HepG2 (cell line): Measurements from ENCODE around the gene HDAC5. TPM values are rescaled to one million over a fixed set of nuclear protein-coding genes. Genes with fewer than 3 reads are reported as not detected.

Source experiments
- CENPBD1 ChIP-seq: sonication (generic); formaldehyde crosslinking; IDR thresholded peaks from 2 replicates; pipeline ENCODE4 v1.8.0; 2022; ENCODE audit warnings: missing genetic modification reagents, low read depth, mild to moderate bottlenecking, borderline replicate concordance
- GATA4 ChIP-seq: sonication (generic); IDR thresholded peaks from 2 replicates; pipeline ENCODE4 v1.6.1; 2016; ENCODE audit warnings: antibody characterized with exemption, low read depth, borderline replicate concordance
- KMT2A ChIP-seq: sonication (generic); formaldehyde crosslinking; IDR thresholded peaks from 2 replicates; pipeline ENCODE4 v1.4.0; 2020; ENCODE audit warnings: missing genetic modification reagents
- MAZ ChIP-seq, 2 experiments: sonication (generic) in 1 of 2; formaldehyde crosslinking in 1 of 2; IDR thresholded peaks; 2 replicates each; pipeline versions ENCODE4 v1.5.0 to v1.6.1; 2012 to 2020; ENCODE audit warnings: low read depth in 2 of 2, mild to moderate bottlenecking in 2 of 2, borderline replicate concordance in 1 of 2, improper control_type of control experiment in 1 of 2, low read length in 1 of 2, missing genetic modification reagents in 1 of 2, moderate library complexity in 1 of 2
- MYC ChIP-seq: sonication (generic); formaldehyde crosslinking; IDR thresholded peaks from 2 replicates; pipeline ENCODE4 v1.9.0; 2021; ENCODE audit warnings: missing genetic modification reagents, borderline replicate concordance
- NCOR1 ChIP-seq: fragments of 200-600 bp; sonication (generic); IDR thresholded peaks from 2 replicates; pipeline ENCODE4 v1.7.0; 2017; ENCODE audit warnings: antibody characterized with exemption, low read length, borderline replicate concordance
- PRMT3 ChIP-seq: sonication (generic); formaldehyde crosslinking; IDR thresholded peaks from 2 replicates; pipeline ENCODE4 v1.8.1; 2022; ENCODE audit warnings: low read depth, mild to moderate bottlenecking, moderate library complexity, missing genetic modification reagents, borderline replicate concordance
- SNAPC4 ChIP-seq: sonication (generic); formaldehyde crosslinking; IDR thresholded peaks from 2 replicates; pipeline ENCODE4 v1.4.0; 2020; ENCODE audit warnings: mild to moderate bottlenecking, missing genetic modification reagents
- THRA ChIP-seq: sonication (generic); formaldehyde crosslinking; IDR thresholded peaks from 2 replicates; pipeline ENCODE4 v1.4.0; 2020; ENCODE audit warnings: missing genetic modification reagents, borderline replicate concordance
- TMF1 ChIP-seq: sonication (generic); formaldehyde crosslinking; IDR thresholded peaks from 2 replicates; pipeline ENCODE4 v1.8.1; 2022; ENCODE audit warnings: low read depth, missing genetic modification reagents
- ZNF510 ChIP-seq: sonication (generic); formaldehyde crosslinking; IDR thresholded peaks from 2 replicates; pipeline ENCODE4 v1.4.0; 2020; ENCODE audit warnings: low read depth, mild to moderate bottlenecking, missing genetic modification reagents
- ZNF850 ChIP-seq: sonication (generic); formaldehyde crosslinking; conservative IDR thresholded peaks from 2 replicates; pipeline ENCODE4 v1.9.0; 2021; ENCODE audit warnings: mild to moderate bottlenecking, missing genetic modification reagents
- ZSCAN9 ChIP-seq: IDR thresholded peaks from 2 replicates; pipeline ENCODE4 v1.6.1; 2016; ENCODE audit warnings: borderline replicate concordance
- polyA plus RNA-seq, 8 experiments: library from polyadenylated mRNA; depleted of rRNA in 3 of 8; stranded (reverse) in 7 of 8; unstranded in 1 of 8; fragments of >200 nt; fragmentation: Illumina TruSeq in 4 of 8; extraction: Trizol in 4 of 8; gene quantifications; 2 replicates each; pipeline versions ENCODE4 v1.2.1 to v1.2.3, GENCODE V29; 2011 to 2016; ENCODE audit warnings: low read depth in 4 of 8, missing spikeins in 1 of 8, mixed read lengths in 1 of 8; ENCODE audit not compliant: insufficient read depth in 1 of 8
- total RNA-seq, 5 experiments: library from RNA; depleted of rRNA; stranded (reverse); fragments of >200 nt; fragmentation: Illumina TruSeq; extraction: Trizol; gene quantifications; 2 replicates each; pipeline ENCODE4 v1.2.3, GENCODE V29; 2016; ENCODE audit warnings: low read depth in 1 of 5
- TF ChIP-seq, protein P1 (sequence below), 2 experiments: sonication (generic) in 1 of 2; formaldehyde crosslinking in 1 of 2; IDR thresholded peaks; 2 replicates each; pipeline versions ENCODE4 v1.6.1 to v1.9.0; 2014 to 2022; ENCODE audit warnings: antibody characterized with exemption in 1 of 2, borderline replicate concordance in 1 of 2, inconsistent platforms in 1 of 2, low read depth in 1 of 2, missing genetic modification reagents in 1 of 2

HDAC5 gene
- total and polyA plus RNA-seq, 2 of the 13 experiments (the other 11 are each of a cell fraction or from before 2014, with no cell fraction given), result 46.4 to 85.4 TPM

GRCh38 chr17:44124118-44124438, 637 bp upstream of the HDAC5 start (continued):
- no peak for TF ChIP-seq TMF1 (CRISPR knock-in tag)
- TF ChIP-seq ZNF510 (CRISPR knock-in tag), result 0 out of 2 replicates have a peak, but pooled peaks have one; percentile 23
- no peak for TF ChIP-seq MYC (CRISPR knock-in tag)
- TF ChIP-seq ZNF850 (CRISPR knock-in tag), result no peak
- no peak for TF ChIP-seq NCOR1
- TF ChIP-seq MAZ (IDR thresholded peaks at IDR 0.05; ENCODE audit: borderline replicate concordance, low read depth, low read length), result no peak
- TF ChIP-seq MAZ (CRISPR knock-in tag; IDR thresholded peaks at IDR 0.05; ENCODE audit: low read depth), result no peak
- no peak for TF ChIP-seq SNAPC4
- TF ChIP-seq, protein P1, sequence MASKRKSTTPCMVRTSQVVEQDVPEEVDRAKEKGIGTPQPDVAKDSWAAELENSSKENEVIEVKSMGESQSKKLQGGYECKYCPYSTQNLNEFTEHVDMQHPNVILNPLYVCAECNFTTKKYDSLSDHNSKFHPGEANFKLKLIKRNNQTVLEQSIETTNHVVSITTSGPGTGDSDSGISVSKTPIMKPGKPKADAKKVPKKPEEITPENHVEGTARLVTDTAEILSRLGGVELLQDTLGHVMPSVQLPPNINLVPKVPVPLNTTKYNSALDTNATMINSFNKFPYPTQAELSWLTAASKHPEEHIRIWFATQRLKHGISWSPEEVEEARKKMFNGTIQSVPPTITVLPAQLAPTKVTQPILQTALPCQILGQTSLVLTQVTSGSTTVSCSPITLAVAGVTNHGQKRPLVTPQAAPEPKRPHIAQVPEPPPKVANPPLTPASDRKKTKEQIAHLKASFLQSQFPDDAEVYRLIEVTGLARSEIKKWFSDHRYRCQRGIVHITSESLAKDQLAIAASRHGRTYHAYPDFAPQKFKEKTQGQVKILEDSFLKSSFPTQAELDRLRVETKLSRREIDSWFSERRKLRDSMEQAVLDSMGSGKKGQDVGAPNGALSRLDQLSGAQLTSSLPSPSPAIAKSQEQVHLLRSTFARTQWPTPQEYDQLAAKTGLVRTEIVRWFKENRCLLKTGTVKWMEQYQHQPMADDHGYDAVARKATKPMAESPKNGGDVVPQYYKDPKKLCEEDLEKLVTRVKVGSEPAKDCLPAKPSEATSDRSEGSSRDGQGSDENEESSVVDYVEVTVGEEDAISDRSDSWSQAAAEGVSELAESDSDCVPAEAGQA (IDR thresholded peaks at IDR 0.05; ENCODE audit: low read depth), result no peak
- TF ChIP-seq, protein P1 (CRISPR knock-in tag; IDR thresholded peaks at IDR 0.05; ENCODE audit: borderline replicate concordance), result no peak
- 0 out of 2 replicates have a peak, but pooled peaks have one; percentile 11 for TF ChIP-seq GATA4
- no peak for TF ChIP-seq PRMT3 (CRISPR knock-in tag)
- no peak for TF ChIP-seq ZSCAN9 (CRISPR knock-in tag)
- 0 out of 2 replicates have a peak, but pooled peaks have one; percentile 17 for TF ChIP-seq KMT2A
- TF ChIP-seq THRA (CRISPR knock-in tag), result no peak
- no peak for TF ChIP-seq CENPBD1 (CRISPR knock-in tag)
